ENCODE measurements around the gene HVCN1. TPM values are rescaled to one million over a fixed set of nuclear protein-coding genes. Genes with fewer than 3 reads are reported as not detected.
"Not testable (repeated sequence)": the region's sequence is repeated elsewhere in the genome, so short reads cannot be mapped to it uniquely, and the experiment has no call there.

The HVCN1 gene
- total RNA-seq, 2 donors from 2014 or later: 1.5 to 2.1 TPM

DNA sequence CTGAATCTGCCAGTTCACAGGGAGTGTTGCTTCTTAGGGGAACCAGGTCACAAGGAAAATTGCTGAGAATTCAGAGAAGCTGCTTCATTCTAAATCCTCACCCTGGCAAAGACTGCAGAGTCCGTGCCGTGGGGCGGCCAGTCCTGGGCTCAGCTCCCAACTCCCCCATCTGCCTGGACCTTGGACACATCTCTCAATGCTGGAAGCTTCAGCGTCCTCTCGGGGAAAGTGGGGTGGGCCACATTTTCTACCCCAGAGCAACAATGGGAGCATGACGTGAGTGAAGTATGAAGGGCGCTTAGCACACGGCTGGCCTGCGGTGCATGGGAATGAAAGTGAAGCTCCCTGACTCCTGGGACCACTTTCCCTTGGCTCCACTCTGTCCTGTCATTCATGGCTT lies 31.2 kb downstream of the HVCN1 start:
- Histone ChIP-seq H3K9ac (ENCODE audit: low read depth in 2 of 2, low read length in 2 of 2) (no peak overlapping the region), H3K4me3 (no peak overlapping the region), H3K9me3 (no peaks in the 10 kb centered on the region), H3K4me1 (no peaks in the 10 kb centered on the region), H3K27ac (no peak overlapping the region), H3K27me3 (no peaks in the 10 kb centered on the region), H3K36me3 (no peaks in the 10 kb centered on the region)
- TF ChIP-seq CTCF (IDR thresholded peaks at IDR 0.05): no peak
- intact Hi-C loops (cut with DNase I): no loop called here
- DNase-seq: no peak

GRCh38 chr12:110656071-110656655 lies 32.8 kb downstream of the HVCN1 start:
- intact Hi-C loops (cut with DNase I): no loop called here
- no peak overlapping the region for H3K27ac ChIP-seq

GRCh38 chr12:110654238-110654637 lies 34.7 kb downstream of the HVCN1 start:
- H3K9ac ChIP-seq (ENCODE audit: low read depth in 2 of 2, low read length in 2 of 2); H3K4me1 ChIP-seq; H3K36me3 ChIP-seq; H3K9me3 ChIP-seq; H3K4me3 ChIP-seq; H3K27ac ChIP-seq; intact Hi-C loops (cut with DNase I); DNase-seq; H3K27me3 ChIP-seq: not testable (repeated sequence)

More at GRCh38 chr12:110656071-110656655, 32.8 kb downstream of the HVCN1 start:
- Histone ChIP-seq H3K4me1 (no peaks in the 10 kb centered on the region), H3K27me3 (no peaks in the 10 kb centered on the region), H3K9me3 (no peaks in the 10 kb centered on the region), H3K36me3 (no peaks in the 10 kb centered on the region), H3K4me3 (no peak overlapping the region), H3K9ac (ENCODE audit: low read depth in 2 of 2, low read length in 2 of 2) (no peak overlapping the region)
- no peak for TF ChIP-seq CTCF (IDR thresholded peaks at IDR 0.05)
- no peak for DNase-seq

- DNase-seq: no peak
- intact Hi-C loops (cut with DNase I): no loop called here
- Histone ChIP-seq H3K36me3 (no peaks in the 10 kb centered on the region), H3K9ac (ENCODE audit: low read depth in 2 of 2, low read length in 2 of 2) (no peak overlapping the region), H3K4me1 (no peaks in the 10 kb centered on the region), H3K27me3 (no peaks in the 10 kb centered on the region), H3K4me3 (no peak overlapping the region), H3K27ac (no peak overlapping the region), H3K9me3 (no peaks in the 10 kb centered on the region)
- TF ChIP-seq CTCF (IDR thresholded peaks at IDR 0.05): no peak
Measured at GRCh38 chr12:110649341-110649847, 39.5 kb downstream of the HVCN1 start.

- DNase-seq: no peak
- TF ChIP-seq CTCF (IDR thresholded peaks at IDR 0.05): no peak
- H3K27ac ChIP-seq: no peak overlapping the region
- intact Hi-C loops (cut with DNase I): no loop called here
- H3K4me1 ChIP-seq: no peaks in the 10 kb centered on the region
- H3K36me3 ChIP-seq: no peaks in the 10 kb centered on the region
- H3K4me3 ChIP-seq: no peak overlapping the region
- no peaks in the 10 kb centered on the region for H3K9me3 ChIP-seq
- no peaks in the 10 kb centered on the region for H3K27me3 ChIP-seq
- no peak overlapping the region for H3K9ac ChIP-seq (ENCODE audit: low read depth in 2 of 2, low read length in 2 of 2)
Measured at GRCh38 chr12:110647631-110648040, 41.3 kb downstream of the HVCN1 start.

DNA sequence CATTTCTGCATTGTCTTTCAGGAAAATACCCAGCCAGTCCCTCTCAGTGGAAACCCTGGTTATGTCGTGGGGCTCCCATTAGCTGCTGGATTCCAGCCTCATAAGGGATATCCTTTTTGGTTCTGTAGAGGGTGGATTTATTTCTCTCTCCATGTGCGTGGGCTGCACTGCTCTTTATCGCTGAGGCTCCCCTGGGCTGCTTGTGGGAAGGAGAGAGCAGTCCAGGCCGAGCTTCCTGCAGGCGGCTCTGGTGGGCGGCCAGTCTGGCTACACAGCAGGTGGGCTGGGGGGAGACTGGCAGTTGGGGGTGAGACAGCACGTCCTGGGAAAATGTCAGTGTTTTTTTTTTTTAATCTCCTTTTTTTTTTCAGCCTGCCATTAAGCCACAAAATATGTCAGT lies 47.4 kb downstream of the HVCN1 start:
- Histone ChIP-seq H3K36me3 (no peaks in the 10 kb centered on the region), H3K9ac (ENCODE audit: low read depth in 2 of 2, low read length in 2 of 2) (no peak overlapping the region), H3K9me3 (no peaks in the 10 kb centered on the region), H3K27me3 (no peaks in the 10 kb centered on the region), H3K27ac (no peak overlapping the region), H3K4me3 (no peak overlapping the region), H3K4me1 (no peaks in the 10 kb centered on the region)
- DNase-seq: no peak
- no peak for TF ChIP-seq CTCF (IDR thresholded peaks at IDR 0.05)
- intact Hi-C loops (cut with DNase I): no loop called here

All from colonic mucosa (tissue), 4 donors.